Measurements from ENCODE around the gene HLA-DOA.

Gene HLA-DOA

GRCh38 chr6:32968093-32968866 lies 41.1 kb downstream of the HLA-DOA start, which contains the start of gene BRD2:
BRD2 (plus strand) TSS chr6:32968594; CDS start chr6:32972899, 4,305 bp downstream.
- peak; percentile 92 for DNase-seq (ENCODE audit: insufficient read length, low spot score)
- peak; percentile 89 for FAIRE-seq

- FAIRE-seq (no peak), DNase-seq (ENCODE audit: insufficient read length, low spot score) (peak; percentile 30)
Measured at GRCh38 chr6:32967151-32968091, 42.0 kb downstream of the HLA-DOA start.

- no peak for FAIRE-seq
- no peak for DNase-seq (ENCODE audit: insufficient read length, low spot score)
Measured at GRCh38 chr6:32964776-32965175, 44.6 kb downstream of the HLA-DOA start.

DNA sequence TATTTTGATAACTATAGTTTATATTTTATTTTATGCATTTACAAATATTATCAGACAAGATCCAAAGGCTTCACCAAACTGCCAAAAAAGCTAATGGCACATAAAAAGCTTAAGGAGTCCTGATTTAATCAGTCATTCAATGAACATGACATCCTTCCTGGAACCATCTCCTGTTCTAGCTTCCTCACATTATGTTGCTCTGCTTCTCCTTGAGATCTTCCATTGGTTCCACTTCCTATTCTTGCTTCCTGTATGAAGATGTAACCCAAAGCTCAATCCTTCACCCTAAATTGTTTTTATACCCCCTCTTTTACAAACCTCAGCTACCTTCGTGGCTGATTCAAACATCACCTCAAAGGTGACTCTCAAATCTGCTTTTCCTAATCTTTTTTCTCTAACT lies 45.5 kb downstream of the HLA-DOA start:
- DNase-seq (ENCODE audit: insufficient read length, low spot score) (no peak), FAIRE-seq (no peak)

- DNase-seq (ENCODE audit: insufficient read length, low spot score) (no peak), FAIRE-seq (no peak)
Measured at GRCh38 chr6:32962213-32962826, 47.1 kb downstream of the HLA-DOA start.

DNA sequence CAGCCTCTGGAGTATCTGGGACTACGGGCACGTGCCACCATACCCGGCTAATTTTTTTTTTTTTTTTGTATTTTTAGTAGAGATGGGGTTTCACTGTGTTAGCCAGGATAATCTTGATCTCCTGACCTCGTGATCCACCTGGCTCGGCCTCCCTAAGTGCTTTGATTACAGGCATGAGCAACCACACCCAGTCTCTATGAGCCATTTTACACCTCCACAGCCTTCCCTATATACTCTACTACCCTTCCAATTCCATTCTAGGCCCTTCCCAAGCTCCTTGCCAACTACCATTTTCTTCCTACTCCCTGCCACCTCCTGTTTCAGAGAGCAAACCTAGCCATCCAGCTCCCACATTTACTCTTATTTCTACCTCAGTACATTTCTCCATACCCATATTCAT lies 48.8 kb downstream of the HLA-DOA start:
- FAIRE-seq (no peak), DNase-seq (ENCODE audit: insufficient read length, low spot score) (no peak)

GRCh38 chr6:32956176-32956575 lies 53.2 kb downstream of the HLA-DOA start:
- DNase-seq (ENCODE audit: insufficient read length, low spot score), result no peak
- no peak for FAIRE-seq

- FAIRE-seq, result no peak
- DNase-seq (ENCODE audit: insufficient read length, low spot score), result no peak
Measured at GRCh38 chr6:32954986-32955802, 54.2 kb downstream of the HLA-DOA start.

GRCh38 chr6:32954267-32954666 lies 55.1 kb downstream of the HLA-DOA start:
- FAIRE-seq, result no peak
- no peak for DNase-seq (ENCODE audit: insufficient read length, low spot score)
